ENCODE data around the gene PDGFA.

GRCh38 chr7:560966-561630, 41.5 kb upstream of the PDGFA start:
- no peak for TF ChIP-seq CTCF (optimal IDR thresholded peaks at IDR 0.05 in 1 of 3, IDR thresholded peaks at IDR 0.05 in 1 of 3, conservative IDR thresholded peaks at IDR 0.05 in 1 of 3; ENCODE audit: extremely low read depth in 1 of 3, insufficient read depth in 2 of 3, low read length in 3 of 3)
- TF ChIP-seq EZH2 (IDR thresholded peaks at IDR 0.05; ENCODE audit: low read length) = no peak
